NB4 (cell line): ENCODE results near the gene CDK8.

Source experiments
- CTCF ChIP-seq: IDR thresholded peaks from one replicate; pipeline ENCODE4 v1.5.1; 2012; ENCODE audit warnings: low read depth, low read length
- MAX ChIP-seq: IDR thresholded peaks from 2 replicates; pipeline ENCODE4 v1.6.1; 2011; ENCODE audit warnings: low read depth, low read length

GRCh38 chr13:26272621-26273020 lies 18.7 kb downstream of the CDK8 start:
- TF ChIP-seq CTCF (no peak), MAX (no peak)
